ENCODE measurements around the gene CATSPER3.
"Not testable (repeated sequence)": the region's sequence is repeated elsewhere in the genome, so short reads cannot be mapped to it uniquely, and the experiment has no call there.

The CATSPER3 gene

DNA sequence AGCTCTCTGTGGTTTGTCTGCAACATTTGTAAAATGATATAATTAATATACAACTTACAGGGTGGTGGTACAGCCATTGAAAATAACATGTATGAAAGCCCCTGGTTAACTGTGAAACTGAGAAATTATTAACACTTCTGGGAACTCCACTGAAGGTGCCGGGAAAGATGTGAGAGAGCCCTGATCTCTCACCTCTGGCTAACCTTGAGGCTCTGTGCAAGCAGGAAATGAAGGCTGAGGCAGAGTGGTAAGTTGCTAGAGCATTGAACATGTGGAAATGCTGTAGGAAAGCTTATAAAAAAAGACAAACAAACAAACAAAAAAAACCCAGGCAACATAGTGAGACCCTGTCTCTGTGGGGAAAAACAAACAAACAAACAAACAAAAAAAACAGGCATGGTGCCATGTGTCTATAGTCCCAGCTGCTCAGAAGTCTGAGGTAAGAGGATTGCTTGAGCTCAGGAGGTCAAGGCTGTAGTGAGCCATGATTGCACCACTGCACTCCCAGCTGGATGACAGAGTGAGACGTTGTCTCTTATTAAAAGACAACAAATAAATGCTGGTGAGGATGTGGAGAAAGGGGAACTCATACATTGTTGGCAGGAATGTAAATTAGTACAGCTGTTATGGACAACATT is 7.5 kb downstream of the CATSPER3 start:
- no peak for DNase-seq (ENCODE audit: low read depth in 2 of 2)

GRCh38 chr5:134975843-134976242 is 8.1 kb downstream of the CATSPER3 start:
- DNase-seq (ENCODE audit: low read depth in 2 of 2): no peak

DNA sequence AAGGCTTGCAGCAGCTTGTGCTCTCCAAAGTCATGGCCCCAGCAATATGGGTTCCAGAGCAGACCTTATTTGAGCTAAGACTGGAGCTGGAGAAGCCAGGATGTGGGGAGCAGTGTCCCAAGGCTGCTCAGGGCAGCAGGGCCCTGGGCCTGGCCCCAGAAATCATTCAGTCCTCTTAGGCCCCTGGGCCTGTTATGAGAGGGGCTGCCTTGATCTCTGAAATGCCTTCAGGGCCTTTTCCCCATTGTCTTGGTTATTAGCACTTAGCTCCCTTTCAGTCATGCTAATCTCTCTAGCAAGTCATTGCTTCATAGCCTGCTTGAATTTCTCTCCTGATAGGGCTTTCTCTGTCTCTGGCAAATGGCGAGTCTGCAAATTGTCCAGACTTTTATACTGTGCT is 9.1 kb downstream of the CATSPER3 start:
- no peak for DNase-seq (ENCODE audit: low read depth in 2 of 2)

DNA sequence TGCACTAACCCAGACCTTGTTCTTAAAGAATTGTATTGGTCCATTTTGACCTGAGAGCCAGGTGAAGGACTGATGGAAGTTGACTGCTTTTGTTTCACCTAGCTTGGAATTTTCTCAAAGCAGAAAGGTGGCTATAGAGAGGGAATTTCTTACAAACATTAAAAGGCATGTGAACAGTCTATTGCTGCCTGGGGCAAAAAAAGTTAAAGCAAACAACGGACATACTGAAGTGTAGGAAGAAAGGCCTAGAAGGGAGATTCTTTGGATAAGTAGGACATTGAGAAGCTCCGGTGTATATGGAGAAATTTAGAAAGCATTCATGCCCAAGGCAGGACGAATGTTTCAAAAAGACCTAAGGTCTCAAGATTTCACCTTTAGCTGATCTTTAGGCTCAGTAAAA is 11.7 kb downstream of the CATSPER3 start:
- DNase-seq (ENCODE audit: low read depth in 2 of 2): no peak

GRCh38 chr5:134982230-134982629 is 14.5 kb downstream of the CATSPER3 start:
- no peak for DNase-seq (ENCODE audit: low read depth in 2 of 2)

- DNase-seq (ENCODE audit: low read depth in 2 of 2): no peak
Observed at GRCh38 chr5:134989266-134989830, 21.6 kb downstream of the CATSPER3 start.

- not testable (repeated sequence) for DNase-seq (ENCODE audit: low read depth in 2 of 2)
Observed at GRCh38 chr5:134990183-134990582, 22.5 kb downstream of the CATSPER3 start.

GRCh38 chr5:134992148-134992547 is 24.4 kb downstream of the CATSPER3 start:
- DNase-seq (ENCODE audit: low read depth in 2 of 2): no peak

- no peak for DNase-seq (ENCODE audit: low read depth in 2 of 2)
Observed at GRCh38 chr5:134993161-134993560, 25.5 kb downstream of the CATSPER3 start.

- DNase-seq (ENCODE audit: low read depth in 2 of 2): no peak
Observed at GRCh38 chr5:134994560-134995156, 27.0 kb downstream of the CATSPER3 start.

DNA sequence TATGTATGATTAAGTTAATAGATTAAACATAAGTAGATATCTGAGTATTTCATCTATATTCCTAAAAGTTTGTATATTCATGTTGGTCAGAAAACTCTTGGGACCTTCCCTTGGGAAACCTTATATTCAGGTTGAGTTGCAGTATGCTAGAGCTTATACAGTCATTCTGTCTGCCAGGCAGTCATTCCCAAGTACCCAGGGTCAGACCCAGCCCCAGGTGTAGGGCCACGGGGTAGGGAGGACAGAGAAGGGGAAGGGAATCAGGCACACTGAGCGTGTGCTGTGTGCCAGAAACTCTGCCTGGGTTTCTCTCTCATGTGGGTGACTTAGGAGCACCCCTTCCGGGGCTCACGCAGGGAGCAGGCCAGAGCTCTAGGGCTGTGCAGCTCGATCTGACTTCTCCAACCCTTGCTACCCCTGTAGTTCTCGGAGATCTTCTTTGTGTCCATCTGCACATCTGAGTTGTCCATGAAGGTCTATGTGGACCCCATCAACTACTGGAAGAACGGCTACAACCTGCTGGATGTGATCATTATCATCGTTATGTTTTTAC is 28.2 kb downstream of the CATSPER3 start:
- no peak for DNase-seq (ENCODE audit: low read depth in 2 of 2)

- DNase-seq (ENCODE audit: low read depth in 2 of 2): no peak
Observed at GRCh38 chr5:134997015-134997414, 29.3 kb downstream of the CATSPER3 start.

GRCh38 chr5:134998068-134998467 is 30.4 kb downstream of the CATSPER3 start:
- not testable (repeated sequence) for DNase-seq (ENCODE audit: low read depth in 2 of 2)

DNA sequence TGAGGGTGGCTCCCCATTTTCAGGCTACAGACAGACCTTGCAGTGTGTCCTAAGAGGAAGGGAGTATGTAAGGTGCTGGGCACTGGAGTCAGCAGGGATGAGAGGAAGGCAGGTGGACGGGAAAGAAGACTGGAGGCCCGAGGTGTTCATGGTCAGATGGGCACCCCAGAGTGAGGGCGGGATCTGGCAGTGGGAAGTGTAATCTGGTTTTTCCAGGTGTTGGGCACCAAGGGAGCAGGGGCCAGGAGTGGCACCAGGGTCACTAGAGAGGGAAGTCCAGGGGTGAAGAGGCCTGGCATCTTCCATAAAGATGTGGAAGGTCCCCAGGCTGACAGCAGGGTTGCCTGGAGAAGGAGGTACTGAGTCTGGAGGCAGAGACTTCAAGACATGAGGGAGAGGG is 36.7 kb downstream of the CATSPER3 start:
- no peak for DNase-seq (ENCODE audit: low read depth in 2 of 2)

DNA sequence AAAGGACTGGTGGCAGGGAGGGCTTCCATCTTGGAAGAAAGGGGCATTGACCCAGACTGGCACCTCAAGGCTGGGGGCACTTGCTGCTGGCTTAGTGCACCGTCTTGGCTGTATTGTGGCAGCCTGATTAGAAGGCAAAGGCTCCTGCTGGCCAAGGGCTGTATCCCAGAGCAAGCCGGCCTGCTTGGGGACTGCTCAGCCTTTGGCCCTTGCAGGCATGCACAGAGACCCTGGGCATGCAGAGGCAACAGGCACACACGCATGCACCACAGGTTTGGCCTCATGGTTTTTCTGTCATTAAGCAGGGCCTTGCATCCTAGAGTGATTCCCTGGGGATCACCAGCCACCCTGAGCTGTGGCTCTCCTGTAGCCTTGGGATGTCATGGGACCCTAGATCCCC is 37.4 kb downstream of the CATSPER3 start:
- DNase-seq (ENCODE audit: low read depth in 2 of 2): no peak

- DNase-seq (ENCODE audit: low read depth in 2 of 2): no peak
Observed at GRCh38 chr5:135007305-135007704, 39.6 kb downstream of the CATSPER3 start.

- no peak for DNase-seq (ENCODE audit: low read depth in 2 of 2)
Observed at GRCh38 chr5:135007749-135008363, 40.1 kb downstream of the CATSPER3 start.

- no peak for DNase-seq (ENCODE audit: low read depth in 2 of 2)
Observed at GRCh38 chr5:135008556-135008955, 40.8 kb downstream of the CATSPER3 start.

GRCh38 chr5:135008981-135009735 is 41.5 kb downstream of the CATSPER3 start:
- DNase-seq (ENCODE audit: low read depth in 2 of 2): no peak

- no peak for DNase-seq (ENCODE audit: low read depth in 2 of 2)
Observed at GRCh38 chr5:135009736-135010501, 42.2 kb downstream of the CATSPER3 start.
